ENCODE data around the gene AGAP1. TPM values are rescaled to one million over a fixed set of nuclear protein-coding genes. Genes with fewer than 3 reads are reported as not detected.

AGAP1 gene
- total RNA-seq, 1 experiment from 2014 or later: 25.8 TPM

GRCh38 chr2:235461763-235462414, 32.0 kb upstream of the AGAP1 start:
- no peak for DNase-seq
- H4K8ac ChIP-seq (replicated peaks; ENCODE audit: insufficient read length, low read depth, low read length): no peak overlapping the region
- no peak overlapping the region for H2BK12ac ChIP-seq (ENCODE audit: insufficient read length, low read depth, low read length)
- H3K56ac ChIP-seq (ENCODE audit: insufficient read length, low read depth, low read length): no peak overlapping the region
- no peak overlapping the region for H3K18ac ChIP-seq (ENCODE audit: insufficient read length, low read depth, low read length)
- no CpG with 5 or more reads among the region's 12 CpGs for WGBS (ENCODE audit: extremely low coverage, insufficient read length, low lambda C conversion rate)
- no peak overlapping the region for H3K4me2 ChIP-seq (ENCODE audit: insufficient read depth, insufficient read length, low read length)
- H2AFZ ChIP-seq (ENCODE audit: low read length): no peak overlapping the region
- H3K27me3 ChIP-seq (ENCODE audit: insufficient read depth, low read length): no peaks in the 10 kb centered on the region
- H3K79me1 ChIP-seq (ENCODE audit: insufficient read depth, low read depth, low read length, poor library complexity, severe bottlenecking): no peaks in the 10 kb centered on the region
- no peak overlapping the region for H3K23ac ChIP-seq (ENCODE audit: insufficient read length, low read depth, low read length)
- H3K27me3 Mint-ChIP-seq (ENCODE audit: low read depth): peaks cover 13% of the 10 kb centered on the region
- no peak overlapping the region for H2BK120ac ChIP-seq (ENCODE audit: low read depth, low read length, poor library complexity, severe bottlenecking)
- no peaks in the 10 kb centered on the region for H3K79me2 ChIP-seq (ENCODE audit: insufficient read depth, low read length)
- no peak overlapping the region for H2BK20ac ChIP-seq (ENCODE audit: low read depth, low read length, poor library complexity, severe bottlenecking)
- no peaks in the 10 kb centered on the region for H3K36me3 Mint-ChIP-seq (ENCODE audit: insufficient read depth in 1 of 3, low read depth in 3 of 3)
- H3K4me1 Mint-ChIP-seq: 0 out of 4 replicates have a peak, but pooled peaks cover 0 to 2% of the 10 kb centered on the region in 2 experiments
- peaks cover 3% of the 10 kb centered on the region for H3K23me2 ChIP-seq (ENCODE audit: insufficient read length, low read depth, low read length, poor library complexity, severe bottlenecking)
- no peak overlapping the region for H3T11ph ChIP-seq (ENCODE audit: low read length)
- no peak overlapping the region for H3K4ac ChIP-seq (ENCODE audit: low read depth, low read length)
- no peak overlapping the region for H2AK5ac ChIP-seq (ENCODE audit: insufficient read length, low read length)
- H4K91ac ChIP-seq (ENCODE audit: insufficient read length, low read depth, low read length): no peak overlapping the region
- H3K27ac Mint-ChIP-seq: no peak overlapping the region
- no peaks in the 10 kb centered on the region for H4K20me1 ChIP-seq (ENCODE audit: control insufficient read depth, insufficient read depth, insufficient read length)
- no peak overlapping the region for H3K9ac ChIP-seq (ENCODE audit: extremely low read depth, insufficient read length, low read length)
- H3K27ac ChIP-seq (ENCODE audit: insufficient read length, low read depth, low read length): no peak overlapping the region
- no peaks in the 10 kb centered on the region for H3K9me3 ChIP-seq (ENCODE audit: control insufficient read depth, low read depth, low read length)
- no peaks in the 10 kb centered on the region for H3K9me3 Mint-ChIP-seq
- TF ChIP-seq CTCF (conservative IDR thresholded peaks at IDR 0.05): no peak
- H4K5ac ChIP-seq (ENCODE audit: insufficient read length, low read depth, low read length): no peak overlapping the region
- H3K14ac ChIP-seq (ENCODE audit: insufficient read depth, low read length): no peak overlapping the region
- no peak overlapping the region; a peak in 1 of 5 replicates for H3K4me3 Mint-ChIP-seq
- no peaks in the 10 kb centered on the region for H3K4me1 ChIP-seq (ENCODE audit: insufficient read depth, low read length)
- no peak overlapping the region for H2BK5ac ChIP-seq (ENCODE audit: insufficient read length, low read length)
- no peak overlapping the region for H2BK15ac ChIP-seq (ENCODE audit: low read depth, low read length)

All from H9 (cell line).